Gastroesophageal sphincter (tissue), 3 donors: Measurements from ENCODE around the gene DNAJC7.

ENCODE experiments used
- CTCF ChIP-seq, 4 experiments: fragments of 200-600 bp in 2 of 4; fragments of 450-650 bp in 2 of 4; sonication (generic) in 1 of 4; IDR thresholded peaks; one replicate each; pipeline ENCODE4 v1.5.1; 2017 to 2019; ENCODE audit warnings: antibody characterized with exemption in 4 of 4, mild to moderate bottlenecking in 2 of 4, moderate library complexity in 2 of 4
- EP300 ChIP-seq: sonication (generic); formaldehyde crosslinking; IDR thresholded peaks from one replicate; pipeline ENCODE4 v1.6.1; 2017; ENCODE audit warnings: antibody characterized with exemption, mild to moderate bottlenecking
- POLR2A ChIP-seq, 2 donors: fragments of 450-650 bp; IDR thresholded peaks; one replicate each; pipeline ENCODE4 v1.6.1; 2017; ENCODE audit warnings: antibody characterized with exemption in 2 of 2, mild to moderate bottlenecking in 2 of 2, moderate library complexity in 1 of 2
- POLR2AphosphoS5 ChIP-seq: sonication (generic); formaldehyde crosslinking; IDR thresholded peaks from one replicate; pipeline ENCODE4 v1.6.1; 2017; ENCODE audit warnings: antibody characterized with exemption

GRCh38 chr17:42027590-42027889 lies 10.3 kb upstream of the DNAJC7 start:
- TF ChIP-seq CTCF (IDR thresholded peaks at IDR 0.05) (no peak), POLR2A (IDR thresholded peaks at IDR 0.05) (no peak), EP300 (no peak), POLR2AphosphoS5 (no peak)
